H1 (cell line): ENCODE measurements around the gene FAM3B. TPM values are rescaled to one million over a fixed set of nuclear protein-coding genes. Genes with fewer than 3 reads are reported as not detected.

ENCODE experiments used
- CTCF ChIA-PET: fragments of 300-600 bp; sonication (Branson Sonifier 250); formaldehyde crosslinking; loops from one replicate; lab custom pipeline; 2021; ENCODE audit not compliant: partially characterized antibody; lab: Charles Lee
- POLR2A ChIA-PET: fragments of 300-600 bp; sonication (Branson Sonifier 250); formaldehyde crosslinking; loops from one replicate; lab custom pipeline; 2021; ENCODE audit warnings: inconsistent platforms; ENCODE audit not compliant: partially characterized antibody; lab: Charles Lee
- DNase-seq, 2 experiments: peaks; one replicate each; pipeline versions ENCODE4 v3.0.0 to v3.0.0-alpha.2; 2010 to 2022; ENCODE audit warnings: low spot score in 2 of 2, low read depth in 1 of 2, mixed read lengths in 1 of 2
- FAIRE-seq: peaks from 2 replicates; lab custom pipeline; 2011; peaks lifted over from hg19 to GRCh38; lab: Jason Lieb, UNC
- H2AFZ ChIP-seq: 2 replicates; pipeline ENCODE4 v1.8.1; 2012; ENCODE audit warnings: low read length, inconsistent platforms
- H2AK5ac ChIP-seq: 2 replicates; pipeline ENCODE4 v1.6.1; 2013; ENCODE audit warnings: low read depth, low read length
- H2BK120ac ChIP-seq: replicated peaks from 2 replicates; pipeline ENCODE3; 2013; ENCODE audit warnings: low read depth, low read length, inconsistent platforms
- H2BK12ac ChIP-seq: 2 replicates; pipeline ENCODE4 v1.6.1; 2013; ENCODE audit warnings: low read depth, low read length
- H2BK15ac ChIP-seq: 2 replicates; pipeline ENCODE4 v1.6.1; 2013; ENCODE audit warnings: low read length
- H2BK20ac ChIP-seq: 2 replicates; pipeline ENCODE4 v1.6.1; 2013; ENCODE audit warnings: low read length
- H2BK5ac ChIP-seq: 2 replicates; pipeline ENCODE4 v1.6.1; 2013; ENCODE audit warnings: low read depth, low read length
- H3K14ac ChIP-seq: 2 replicates; pipeline ENCODE4 v1.6.1; 2013; ENCODE audit warnings: inconsistent platforms; ENCODE audit not compliant: insufficient read length
- H3K18ac ChIP-seq: 2 replicates; pipeline ENCODE4 v1.6.1; 2013; ENCODE audit warnings: low read length; ENCODE audit errors: extremely low read depth
- H3K23ac ChIP-seq: 2 replicates; pipeline ENCODE4 v1.6.1; 2013; ENCODE audit warnings: inconsistent platforms; ENCODE audit not compliant: insufficient read length
- H3K23me2 ChIP-seq: 2 replicates; pipeline ENCODE4 v1.6.1; 2013; ENCODE audit warnings: low read depth, low read length
- H3K27ac ChIP-seq: 2 replicates; pipeline ENCODE4 v1.6.1; 2011; ENCODE audit warnings: low read depth, low read length, inconsistent platforms
- H3K27me3 ChIP-seq, 4 experiments: replicated peaks in 1 of 4; 1 replicate in 1 of 4; 2 replicates in 3 of 4; pipeline versions ENCODE4 v1.6.1 to v1.8.1; 2011 to 2013; ENCODE audit warnings: low read length in 3 of 4, mild to moderate bottlenecking in 3 of 4, inconsistent platforms in 2 of 4, mixed read lengths in 2 of 4, moderate library complexity in 1 of 4; ENCODE audit not compliant: control insufficient read depth in 3 of 4, insufficient read depth in 3 of 4; ENCODE audit errors: extremely low read depth in 1 of 4
- H3K36me3 ChIP-seq, 4 experiments: 2 replicates each; pipeline versions ENCODE4 v1.6.1 to v1.8.1; 2011 to 2013; ENCODE audit warnings: mild to moderate bottlenecking in 4 of 4, low read length in 3 of 4, moderate library complexity in 2 of 4, control low read depth in 1 of 4, inconsistent platforms in 1 of 4; ENCODE audit not compliant: insufficient read depth in 4 of 4, control insufficient read depth in 2 of 4
- H3K4ac ChIP-seq: replicated peaks from 2 replicates; pipeline ENCODE3; 2013; ENCODE audit warnings: low read length, low read depth, mixed read lengths, inconsistent platforms; ENCODE audit not compliant: insufficient read length
- H3K4me1 ChIP-seq, 4 experiments: replicated peaks in 1 of 4; 1 replicate in 1 of 4; 2 replicates in 3 of 4; pipeline versions ENCODE4 v1.6.1 to v1.8.1; 2011 to 2013; ENCODE audit warnings: low read length in 3 of 4, inconsistent platforms in 2 of 4, mixed read lengths in 1 of 4; ENCODE audit not compliant: insufficient read depth in 4 of 4, control insufficient read depth in 3 of 4
- H3K4me2 ChIP-seq, 2 experiments: 2 replicates each; pipeline versions ENCODE4 v1.6.1 to v1.8.1; 2011 to 2013; ENCODE audit warnings: low read depth in 2 of 2, low read length in 2 of 2, control low read depth in 1 of 2, inconsistent platforms in 1 of 2, mild to moderate bottlenecking in 1 of 2; ENCODE audit not compliant: insufficient read depth in 1 of 2
- H3K4me3 ChIP-seq, 4 experiments: fragments of 200-600, 300-600 bp in 1 of 4; sonication (generic), shearing (Covaris generic), sonication (Bioruptor Twin) in 1 of 4; 2 replicates each; pipeline versions ENCODE4 v1.5.1 to v1.8.1; 2011 to 2016; ENCODE audit warnings: low read length in 4 of 4, low read depth in 3 of 4, control low read depth in 2 of 4, inconsistent platforms in 2 of 4, mild to moderate bottlenecking in 2 of 4, mixed read lengths in 1 of 4, moderate library complexity in 1 of 4; ENCODE audit not compliant: insufficient read depth in 2 of 4; ENCODE audit errors: extremely low read depth in 1 of 4
- H3K56ac ChIP-seq: replicated peaks from 2 replicates; pipeline ENCODE3; 2013; ENCODE audit warnings: low read depth, mild to moderate bottlenecking, mixed read lengths, low read length, inconsistent platforms; ENCODE audit not compliant: insufficient read length
- H3K79me1 ChIP-seq: 2 replicates; pipeline ENCODE4 v1.6.1; 2013; ENCODE audit warnings: low read depth, low read length, control low read depth
- H3K79me2 ChIP-seq, 2 experiments: 2 replicates each; pipeline versions ENCODE4 v1.6.1 to v1.8.1; 2012 to 2013; ENCODE audit warnings: low read length in 2 of 2, mild to moderate bottlenecking in 2 of 2, inconsistent platforms in 1 of 2; ENCODE audit not compliant: insufficient read depth in 2 of 2, control insufficient read depth in 1 of 2
- H3K9ac ChIP-seq, 4 experiments: replicated peaks in 1 of 4; 1 replicate in 1 of 4; 2 replicates in 3 of 4; pipeline versions ENCODE4 v1.6.1 to v1.8.1; 2011 to 2013; ENCODE audit warnings: low read depth in 3 of 4, low read length in 3 of 4, control low read depth in 2 of 4, mild to moderate bottlenecking in 2 of 4, moderate library complexity in 2 of 4, inconsistent platforms in 1 of 4; ENCODE audit errors: extremely low read depth in 1 of 4
- H3K9me3 ChIP-seq, 2 experiments: 2 replicates each; pipeline versions ENCODE4 v1.6.1 to v1.8.1; 2012 to 2013; ENCODE audit warnings: mild to moderate bottlenecking in 2 of 2, moderate library complexity in 2 of 2, control low read depth in 1 of 2, inconsistent platforms in 1 of 2, low read depth in 1 of 2, low read length in 1 of 2, mixed read lengths in 1 of 2; ENCODE audit not compliant: insufficient read depth in 2 of 2
- H4K20me1 ChIP-seq, 2 experiments: replicated peaks in 1 of 2; 2 replicates each; pipeline versions ENCODE3 to v1.8.1; 2011 to 2013; ENCODE audit warnings: inconsistent platforms in 2 of 2, low read length in 2 of 2, mild to moderate bottlenecking in 1 of 2; ENCODE audit not compliant: insufficient read depth in 2 of 2, control insufficient read depth in 1 of 2
- H4K5ac ChIP-seq: 2 replicates; pipeline ENCODE4 v1.6.1; 2013; ENCODE audit warnings: low read length, low read depth, mixed read lengths, inconsistent platforms; ENCODE audit not compliant: insufficient read length
- H4K8ac ChIP-seq: 2 replicates; pipeline ENCODE4 v1.8.0; 2013; ENCODE audit warnings: mild to moderate bottlenecking, moderate library complexity, low read length, inconsistent platforms; ENCODE audit not compliant: insufficient read depth; ENCODE audit errors: extremely low read depth
- H4K91ac ChIP-seq: replicated peaks from 2 replicates; pipeline ENCODE3; 2013; ENCODE audit warnings: low read length, mixed read lengths, inconsistent platforms; ENCODE audit not compliant: insufficient read length
- CBX5 ChIP-seq: fragments of 300-800, 300-1000 bp; sonication (generic); IDR thresholded peaks from 2 replicates; pipeline ENCODE4 v1.7.1; 2016; ENCODE audit warnings: antibody characterized with exemption, low read length, low read depth
- GTF2F1 ChIP-seq: IDR thresholded peaks from 2 replicates; pipeline ENCODE4 v1.6.1; 2012; ENCODE audit warnings: low read depth, low read length, improper control_type of control experiment, borderline replicate concordance
- HDAC6 ChIP-seq: IDR thresholded peaks from one replicate; pipeline ENCODE4 v1.7.1; 2012; ENCODE audit warnings: low read depth, mild to moderate bottlenecking, inconsistent platforms, low read length, moderate library complexity
- WGBS, 2 experiments: shearing (Covaris generic) in 1 of 2; methylation state at CpG; one replicate each; pipeline versions ENCODE4 v1.1.6 to v1.1.7; 2013 to 2015; ENCODE audit warnings: low lambda C conversion rate in 2 of 2, mixed read lengths in 2 of 2, inconsistent platforms in 1 of 2, low coverage in 1 of 2, missing lambda C conversion rate in 1 of 2; ENCODE audit not compliant: insufficient replicate concordance in 2 of 2, insufficient coverage in 1 of 2, insufficient read length in 1 of 2; ENCODE audit errors: extremely low coverage in 1 of 2, missing lambda C conversion rate in 1 of 2; 5-methylcytosine and 5-hydroxymethylcytosine counted together
- polyA plus RNA-seq, 7 experiments: library from polyadenylated mRNA; depleted of rRNA in 3 of 7; stranded (reverse) in 5 of 7; unstranded in 2 of 7; fragments of >200 nt in 5 of 7; fragments of 200-250 nt in 2 of 7; gene quantifications; 1 replicate in 5 of 7; 2 replicates in 1 of 7; 4 replicates in 1 of 7; pipeline versions ENCODE4 v1.2.1 to v1.2.3, GENCODE V29; 2011 to 2013; ENCODE audit warnings: missing spikeins in 2 of 7, mixed read lengths in 2 of 7
- total RNA-seq: library from RNA; stranded (reverse); fragmentation: NEBNext Ultra II Directional; extraction: Animal tissue kit (Norgen Biotek cat#: 25700); gene quantifications from 2 replicates; pipeline ENCODE4 v1.2.1, GENCODE V29; 2021

Gene FAM3B
- total and polyA plus RNA-seq, 2 of the 8 experiments (the other 6 are each of a cell fraction or from before 2014, with no cell fraction given) = 2.0 TPM

GRCh38 chr21:41350436-41351155, 34.0 kb downstream of the FAM3B start:
- Histone ChIP-seq H4K20me1 (no peaks in the 10 kb centered on the region), H3K4me3 (no peak overlapping the region), H3K4me1 (no peaks in the 10 kb centered on the region), H3K9ac (no peak overlapping the region), H2BK120ac (no peak overlapping the region), H3K23ac (no peak overlapping the region), H3K9me3 (no peaks in the 10 kb centered on the region), H2AK5ac (no peak overlapping the region), H2AFZ (no peak overlapping the region), H3K27me3 (no peaks in the 10 kb centered on the region), H3K4ac (no peak overlapping the region), H2BK15ac (no peak overlapping the region), H4K8ac (peak overlapping the region; percentile 68; the same call in 1 of the 2 replicates), H3K18ac (no peak overlapping the region), H2BK20ac (no peak overlapping the region), H3K4me2 (no peak overlapping the region), H3K27ac (no peak overlapping the region), H3K36me3 (no peaks in the 10 kb centered on the region), H2BK12ac (no peak overlapping the region), H3K56ac (no peak overlapping the region), H3K23me2 (no peaks in the 10 kb centered on the region), H3K79me1 (no peaks in the 10 kb centered on the region), H4K91ac (no peak overlapping the region), H3K14ac (no peak overlapping the region), H3K79me2 (no peaks in the 10 kb centered on the region), H4K5ac (no peak overlapping the region), H2BK5ac (no peak overlapping the region)
- FAIRE-seq (no peak), DNase-seq (no peak)
- POLR2A ChIA-PET = no interaction called here
- WGBS, 2 experiments = 85% methylated on average over 16 of the region's 16 CpGs; no CpG with 5 or more reads in 1 of the 2 experiments
- CTCF ChIA-PET = interaction anchor here (1.9 kb wide), 1 partner anchor 68 kb away, joined by 10 read pairs; no protein-coding TSS in a partner anchor
- TF ChIP-seq GTF2F1 = no peak
- TF ChIP-seq HDAC6 = no peak
- TF ChIP-seq CBX5 = no peak
